Tibial artery (tissue), 4 donors: ENCODE measurements around the gene PTCH2.
A peak's percentile ranks its signal among the peaks of the same experiment; 100 is the strongest.
"Not testable (repeated sequence)": the region's sequence is repeated elsewhere in the genome, so short reads cannot be mapped to it uniquely, and the experiment has no call there.

Experiments used
- DNase-seq, 2 donors: peaks; one replicate each; pipeline ENCODE4 v3.0.0-alpha.2; 2019
- H3K27ac ChIP-seq, 2 donors: fragments of 200-600 bp; sonication (generic) in 1 of 2; 1 replicate in 1 of 2; 2 replicates in 1 of 2; pipeline ENCODE4 v1.5.1; 2018 to 2019; ENCODE audit warnings: mild to moderate bottlenecking in 1 of 2
- H3K27me3 ChIP-seq, 2 donors: fragments of 200-600 bp; sonication (generic) in 1 of 2; one replicate each; pipeline versions ENCODE4 v1.5.1 to v1.6.0; 2016 to 2019
- H3K36me3 ChIP-seq, 3 donors: fragments of 200-600 bp; sonication (generic) in 2 of 3; one replicate each; pipeline ENCODE4 v1.5.1; 2016 to 2019; ENCODE audit warnings: mild to moderate bottlenecking in 2 of 3
- H3K4me1 ChIP-seq, 4 donors: fragments of 200-600 bp; sonication (generic) in 2 of 4; 1 replicate in 3 of 4; 2 replicates in 1 of 4; pipeline ENCODE4 v1.5.1; 2016 to 2019
- H3K4me3 ChIP-seq, 2 donors: fragments of 200-600 bp; sonication (generic) in 1 of 2; 1 replicate in 1 of 2; 2 replicates in 1 of 2; pipeline ENCODE4 v1.5.1; 2018 to 2019; ENCODE audit warnings: mild to moderate bottlenecking in 2 of 2
- H3K9me3 ChIP-seq, 3 donors: fragments of 200-600 bp; sonication (generic) in 1 of 3; one replicate each; pipeline ENCODE4 v1.5.1; 2016 to 2019
- CTCF ChIP-seq, 2 experiments: fragments of 200-600 bp in 1 of 2; fragments of 450-650 bp in 1 of 2; IDR thresholded peaks; one replicate each; pipeline ENCODE4 v1.5.1; 2017 to 2019; ENCODE audit warnings: antibody characterized with exemption in 2 of 2, mild to moderate bottlenecking in 1 of 2, moderate library complexity in 1 of 2
- intact Hi-C: fragments of 100-400 bp; cut with DNase I; formaldehyde crosslinking; loops from one replicate; pipeline ENCODE4 v1.15.0; 2023; ENCODE audit warnings: low total_unique reads

The PTCH2 gene

GRCh38 chr1:44839576-44839975 is 3.5 kb downstream of the PTCH2 start:
- no peaks in the 10 kb centered on the region for H3K36me3 ChIP-seq
- H3K4me1 ChIP-seq: peaks cover 0 to 28% (median 3%) of the 10 kb centered on the region in 4 donors
- intact Hi-C loops: loop anchor here (5.0 kb wide), 1 partner anchor 173 kb away; the partner anchor contains the start of genes HECTD3 and UROD
- H3K27ac ChIP-seq: no peak overlapping the region
- H3K4me3 ChIP-seq: no peak overlapping the region
- no peak for TF ChIP-seq CTCF (IDR thresholded peaks at IDR 0.05)
- no peaks in the 10 kb centered on the region for H3K27me3 ChIP-seq
- no peak for DNase-seq
- H3K9me3 ChIP-seq: no peaks in the 10 kb centered on the region

GRCh38 chr1:44838294-44838693 is 4.8 kb downstream of the PTCH2 start:
- intact Hi-C loops: loop anchor here (5.0 kb wide), 1 partner anchor 174 kb away; the partner anchor contains the start of genes HECTD3 and UROD
- not testable (repeated sequence) for H3K9me3 ChIP-seq, H3K4me3 ChIP-seq, DNase-seq, H3K36me3 ChIP-seq, H3K27ac ChIP-seq, H3K27me3 ChIP-seq
- H3K4me1 ChIP-seq: peaks cover 0 to 24% (median 3%) of the 10 kb centered on the region in 4 donors

GRCh38 chr1:44835738-44836675 is 7.0 kb downstream of the PTCH2 start:
- no peak overlapping the region for H3K4me3 ChIP-seq
- no peaks in the 10 kb centered on the region for H3K36me3 ChIP-seq
- no peaks in the 10 kb centered on the region for H3K9me3 ChIP-seq
- DNase-seq: peak; percentile 84 to 90
- peaks cover 0 to 6% (median 0%) of the 10 kb centered on the region in 4 donors for H3K4me1 ChIP-seq
- H3K27ac ChIP-seq: no peak overlapping the region
- intact Hi-C loops: loop anchor here (5.0 kb wide), 1 partner anchor 176 kb away; the partner anchor contains the start of genes HECTD3 and UROD
- peak; percentile 74 to 82 for TF ChIP-seq CTCF (IDR thresholded peaks at IDR 0.05)
- H3K27me3 ChIP-seq: no peaks in the 10 kb centered on the region

GRCh38 chr1:44834328-44834727 is 8.7 kb downstream of the PTCH2 start:
- intact Hi-C loops: no loop called here
- peaks cover 0 to 3% (median 0%) of the 10 kb centered on the region in 3 donors for H3K36me3 ChIP-seq
- H3K27ac ChIP-seq: no peak overlapping the region
- no peak for TF ChIP-seq CTCF (IDR thresholded peaks at IDR 0.05)
- H3K9me3 ChIP-seq: no peaks in the 10 kb centered on the region
- no peak overlapping the region for H3K4me3 ChIP-seq
- no peak for DNase-seq
- peaks cover 0 to 6% (median 0%) of the 10 kb centered on the region in 4 donors for H3K4me1 ChIP-seq
- no peaks in the 10 kb centered on the region for H3K27me3 ChIP-seq

GRCh38 chr1:44832056-44832705 is 10.9 kb downstream of the PTCH2 start:
- no peaks in the 10 kb centered on the region for H3K27me3 ChIP-seq
- H3K36me3 ChIP-seq: peaks cover 0 to 13% (median 0%) of the 10 kb centered on the region in 3 donors
- intact Hi-C loops: no loop called here
- H3K4me3 ChIP-seq: no peak overlapping the region
- no peak for DNase-seq
- no peak overlapping the region for H3K27ac ChIP-seq
- peaks cover 0 to 6% (median 0%) of the 10 kb centered on the region in 4 donors for H3K4me1 ChIP-seq
- H3K9me3 ChIP-seq: no peaks in the 10 kb centered on the region
- no peak for TF ChIP-seq CTCF (IDR thresholded peaks at IDR 0.05)
